Epithelial cell of prostate (primary cell): ENCODE results near the gene EFCC1.

Experiments
- DNase-seq: peaks from one replicate; pipeline ENCODE4 v3.0.0-alpha.2; 2011; ENCODE audit warnings: low read depth, low spot score
- H3K27ac ChIP-seq: fragments of 450-650 bp; 2 replicates; pipeline ENCODE4 v1.5.1; 2017; ENCODE audit warnings: mild to moderate bottlenecking

The EFCC1 gene

GRCh38 chr3:129001101-129001805 lies at the start of gene EFCC1:
Gene EFCC1 (plus strand): TSS chr3:129001304. CDS start chr3:129001629, 325 bp downstream.
- H3K27ac ChIP-seq = no peak within 1 kb of the TSS
- DNase-seq = no peak

- DNase-seq = no peak
Measured at GRCh38 chr3:128956440-128956839, 44.7 kb upstream of the EFCC1 start.

GRCh38 chr3:128965280-128965679 lies 35.8 kb upstream of the EFCC1 start:
- no peak for DNase-seq
- H3K27ac ChIP-seq = peak overlapping the region; percentile 47

More at GRCh38 chr3:128956440-128956839, 44.7 kb upstream of the EFCC1 start:
- H3K27ac ChIP-seq = no peak overlapping the region

- H3K27ac ChIP-seq = peak overlapping the region; percentile 47
- peak; percentile 56 for DNase-seq
Measured at GRCh38 chr3:128965818-128966217, 35.3 kb upstream of the EFCC1 start.

GRCh38 chr3:128967748-128968355 lies 33.3 kb upstream of the EFCC1 start:
- H3K27ac ChIP-seq = no peak overlapping the region
- no peak for DNase-seq

GRCh38 chr3:128969993-128970739 lies 30.9 kb upstream of the EFCC1 start:
- H3K27ac ChIP-seq = no peak overlapping the region
- no peak for DNase-seq

- no peak for DNase-seq
- H3K27ac ChIP-seq = no peak overlapping the region
Measured at GRCh38 chr3:128970740-128971047, 30.4 kb upstream of the EFCC1 start.

- DNase-seq = no peak
- H3K27ac ChIP-seq = no peak overlapping the region
Measured at GRCh38 chr3:128971421-128972100, 29.5 kb upstream of the EFCC1 start.

- DNase-seq = no peak
- no peak overlapping the region for H3K27ac ChIP-seq
Measured at GRCh38 chr3:128973988-128974564, 27.0 kb upstream of the EFCC1 start.

GRCh38 chr3:128975276-128975675 lies 25.8 kb upstream of the EFCC1 start:
- H3K27ac ChIP-seq = no peak overlapping the region
- no peak for DNase-seq

GRCh38 chr3:128983293-128984069 lies 17.6 kb upstream of the EFCC1 start:
- H3K27ac ChIP-seq = no peak overlapping the region
- DNase-seq = no peak

GRCh38 chr3:128984596-128984995 lies 16.5 kb upstream of the EFCC1 start:
- H3K27ac ChIP-seq = peak overlapping the region; percentile 61
- peak; percentile 91 for DNase-seq

- H3K27ac ChIP-seq = no peak overlapping the region
- DNase-seq = no peak
Measured at GRCh38 chr3:128987302-128988100, 13.6 kb upstream of the EFCC1 start.

- no peak for DNase-seq
- no peak overlapping the region for H3K27ac ChIP-seq
Measured at GRCh38 chr3:128988286-128988685, 12.8 kb upstream of the EFCC1 start.

GRCh38 chr3:128991355-128991895 lies 9.7 kb upstream of the EFCC1 start:
- no peak for DNase-seq
- no peak overlapping the region for H3K27ac ChIP-seq

- no peak for DNase-seq
- H3K27ac ChIP-seq = no peak overlapping the region
Measured at GRCh38 chr3:128992926-128993460, 8.1 kb upstream of the EFCC1 start.

GRCh38 chr3:128993461-128994172 lies 7.5 kb upstream of the EFCC1 start, which contains the start of gene CFAP92:
Gene CFAP92 (minus strand): TSS chr3:128994076. CDS start chr3:128993304, 772 bp downstream.
- no peak for DNase-seq
- no peak within 1 kb of the TSS for H3K27ac ChIP-seq

- no peak overlapping the region for H3K27ac ChIP-seq
- no peak for DNase-seq
Measured at GRCh38 chr3:128994173-128994512, 7.0 kb upstream of the EFCC1 start.
